KG1 (cell line): ENCODE measurements around the gene CALHM6.

ENCODE experiments used
- DNase-seq: peaks from one replicate; lab custom pipeline; 2025; lab: John Stamatoyannopoulos, UW

CALHM6 gene

GRCh38 chr6:116445102-116445501, 16.1 kb upstream of the CALHM6 start:
- DNase-seq = no peak

- peak; percentile 30 for DNase-seq
Measured at GRCh38 chr6:116446399-116446798, 14.8 kb upstream of the CALHM6 start.

- DNase-seq = no peak
Measured at GRCh38 chr6:116447052-116447451, 14.1 kb upstream of the CALHM6 start.

- DNase-seq = no peak
Measured at GRCh38 chr6:116447496-116448011, 13.6 kb upstream of the CALHM6 start.

- no peak for DNase-seq
Measured at GRCh38 chr6:116449565-116449964, 11.6 kb upstream of the CALHM6 start.

- DNase-seq = no peak
Measured at GRCh38 chr6:116450185-116450710, 10.9 kb upstream of the CALHM6 start.

- DNase-seq = peak; percentile 60
Measured at GRCh38 chr6:116450769-116451740, 10.1 kb upstream of the CALHM6 start.

- no peak for DNase-seq
Measured at GRCh38 chr6:116451916-116452315, 9.3 kb upstream of the CALHM6 start.

- no peak for DNase-seq
Measured at GRCh38 chr6:116452531-116452930, 8.6 kb upstream of the CALHM6 start.

GRCh38 chr6:116456106-116456505, 5.1 kb upstream of the CALHM6 start:
- no peak for DNase-seq

GRCh38 chr6:116456927-116457326, 4.2 kb upstream of the CALHM6 start:
- no peak for DNase-seq

GRCh38 chr6:116458264-116458663, 2.9 kb upstream of the CALHM6 start:
- DNase-seq = no peak

- DNase-seq = no peak
Measured at GRCh38 chr6:116459927-116460326, 1.2 kb upstream of the CALHM6 start.

GRCh38 chr6:116461932-116462885, 1.0 kb downstream of the CALHM6 start:
- DNase-seq = peak; percentile 38

- no peak for DNase-seq
Measured at GRCh38 chr6:116463301-116463700, 2.1 kb downstream of the CALHM6 start.

- peak; percentile 49 for DNase-seq
Measured at GRCh38 chr6:116465246-116465645, 4.1 kb downstream of the CALHM6 start.

- DNase-seq = no peak
Measured at GRCh38 chr6:116467096-116467495, 5.9 kb downstream of the CALHM6 start.

GRCh38 chr6:116467514-116467913, 6.3 kb downstream of the CALHM6 start:
- DNase-seq = no peak

GRCh38 chr6:116468293-116468692, 7.1 kb downstream of the CALHM6 start:
- DNase-seq = no peak

GRCh38 chr6:116471531-116471930, 10.4 kb downstream of the CALHM6 start:
- no peak for DNase-seq

- no peak for DNase-seq
Measured at GRCh38 chr6:116472706-116473105, 11.5 kb downstream of the CALHM6 start.

GRCh38 chr6:116475141-116475540, 14.0 kb downstream of the CALHM6 start:
- peak; percentile 50 for DNase-seq
